IMR-90 (cell line): Measurements from ENCODE around the gene DTX3. TPM values are rescaled to one million over a fixed set of nuclear protein-coding genes. Genes with fewer than 3 reads are reported as not detected.

Source experiments
- ATAC-seq: fragments of 200-7000 bp; cut with Tn5 transposase; 2 replicates; pipeline ENCODE4 v1.9.1; 2020; ENCODE audit warnings: low read depth, mild to moderate bottlenecking, moderate library complexity
- BruUV-seq: library from RNA; stranded (reverse); fragments of 400-500 nt; replicated peaks from 2 replicates; lab custom pipeline; 2021; lab: Mats Ljungman, UMichigan
- CTCF ChIA-PET: fragments of 300-600 bp; formaldehyde crosslinking; extraction: SDS; loops from one replicate; lab custom pipeline; 2021; ENCODE audit warnings: antibody characterized with exemption; lab: Yijun Ruan, JAX
- POLR2A ChIA-PET: fragments of 300-600 bp; sonication (Branson Sonifier 250); formaldehyde crosslinking; loops from one replicate; lab custom pipeline; 2022; ENCODE audit warnings: antibody characterized with exemption; ENCODE audit not compliant: unreplicated experiment; lab: Charles Lee
- DNase-seq: peaks from one replicate; pipeline ENCODE4 v3.0.0; 2013
- H2AFZ ChIP-seq: replicated peaks from 2 replicates; pipeline ENCODE3; 2013; ENCODE audit warnings: low read length, mild to moderate bottlenecking; ENCODE audit not compliant: poor library complexity
- H2AK5ac ChIP-seq: 2 replicates; pipeline ENCODE4 v1.6.1; 2013; ENCODE audit warnings: low read depth, low read length, inconsistent platforms
- H2AK9ac ChIP-seq: replicated peaks from 2 replicates; pipeline ENCODE3; 2013; ENCODE audit warnings: mild to moderate bottlenecking, low read depth, low read length, moderate library complexity; ENCODE audit not compliant: poor library complexity
- H2BK120ac ChIP-seq: 2 replicates; pipeline ENCODE4 v1.6.1; 2013; ENCODE audit warnings: low read depth, low read length, inconsistent platforms
- H2BK15ac ChIP-seq: 3 replicates; pipeline ENCODE4 v1.6.1; 2013; ENCODE audit warnings: low read depth, low read length, inconsistent platforms
- H2BK20ac ChIP-seq: 2 replicates; pipeline ENCODE4 v1.6.1; 2013; ENCODE audit warnings: low read depth, mild to moderate bottlenecking, inconsistent platforms, low read length, moderate library complexity
- H2BK5ac ChIP-seq: 2 replicates; pipeline ENCODE4 v1.6.1; 2013; ENCODE audit warnings: mild to moderate bottlenecking, low read depth, low read length, inconsistent platforms; ENCODE audit not compliant: poor library complexity, severe bottlenecking
- H3K14ac ChIP-seq: replicated peaks from 2 replicates; pipeline ENCODE4 v1.6.1; 2013; ENCODE audit warnings: low read depth, low read length, inconsistent platforms
- H3K18ac ChIP-seq: 2 replicates; pipeline ENCODE4 v1.6.1; 2013; ENCODE audit warnings: low read depth, low read length, control low read depth
- H3K23ac ChIP-seq: 2 replicates; pipeline ENCODE4 v1.6.1; 2013; ENCODE audit warnings: low read depth, low read length, inconsistent platforms
- H3K27ac ChIP-seq: 2 replicates; pipeline ENCODE4 v1.5.1; 2013; ENCODE audit warnings: mild to moderate bottlenecking, control low read depth, low read length; ENCODE audit not compliant: insufficient read depth
- H3K27me3 ChIP-seq: 2 replicates; pipeline ENCODE4 v1.6.1; 2013; ENCODE audit warnings: low read length; ENCODE audit not compliant: control insufficient read depth, insufficient read depth
- H3K36me3 ChIP-seq: 2 replicates; pipeline ENCODE4 v1.6.1; 2013; ENCODE audit warnings: low read length, mixed read lengths; ENCODE audit not compliant: control insufficient read depth, insufficient read depth
- H3K4ac ChIP-seq: 2 replicates; pipeline ENCODE4 v1.6.1; 2013; ENCODE audit warnings: low read depth, low read length, inconsistent platforms
- H3K4me1 ChIP-seq: 2 replicates; pipeline ENCODE4 v1.6.1; 2013; ENCODE audit warnings: low read length, mixed read lengths; ENCODE audit not compliant: control insufficient read depth, insufficient read depth
- H3K4me2 ChIP-seq: 2 replicates; pipeline ENCODE4 v1.6.1; 2013; ENCODE audit warnings: low read depth, mild to moderate bottlenecking, control low read depth, low read length, moderate library complexity
- H3K4me3 ChIP-seq: 2 replicates; pipeline ENCODE4 v1.5.1; 2013; ENCODE audit warnings: low read depth, mild to moderate bottlenecking, control low read depth, low read length, moderate library complexity; ENCODE audit not compliant: insufficient read depth
- H3K56ac ChIP-seq: 2 replicates; pipeline ENCODE4 v1.6.1; 2013; ENCODE audit warnings: low read length, inconsistent platforms; ENCODE audit not compliant: insufficient read depth; ENCODE audit errors: extremely low read depth
- H3K79me1 ChIP-seq, 2 experiments: 2 replicates each; pipeline ENCODE4 v1.6.1; 2013; ENCODE audit warnings: low read length in 2 of 2, inconsistent platforms in 1 of 2, low read depth in 1 of 2
- H3K9ac ChIP-seq: 2 replicates; pipeline ENCODE4 v1.6.1; 2013; ENCODE audit warnings: low read depth, low read length, control low read depth
- H3K9me1 ChIP-seq: 2 replicates; pipeline ENCODE4 v1.6.1; 2013; ENCODE audit warnings: low read length, inconsistent platforms; ENCODE audit not compliant: insufficient read depth
- H3K9me3 ChIP-seq: 2 replicates; pipeline ENCODE4 v1.6.1; 2013; ENCODE audit warnings: low read length; ENCODE audit not compliant: control insufficient read depth, insufficient read depth
- H4K20me1 ChIP-seq: 2 replicates; pipeline ENCODE4 v1.6.1; 2013; ENCODE audit warnings: low read length, inconsistent platforms; ENCODE audit not compliant: insufficient read depth
- H4K5ac ChIP-seq: 2 replicates; pipeline ENCODE4 v1.6.1; 2013; ENCODE audit warnings: mild to moderate bottlenecking, low read depth, low read length, control low read depth
- H4K8ac ChIP-seq, 2 experiments: 2 replicates each; pipeline ENCODE4 v1.6.1; 2013; ENCODE audit warnings: low read depth in 2 of 2, low read length in 2 of 2, control low read depth in 1 of 2, inconsistent platforms in 1 of 2
- H4K91ac ChIP-seq: 2 replicates; pipeline ENCODE4 v1.6.1; 2013; ENCODE audit warnings: low read depth, low read length, inconsistent platforms; ENCODE audit not compliant: insufficient read depth
- BHLHE40 ChIP-seq: fragments of 150-350 bp; IDR thresholded peaks from 2 replicates; pipeline ENCODE4 v1.6.1; 2016; ENCODE audit warnings: mild to moderate bottlenecking, low read depth, low read length
- CEBPB ChIP-seq: IDR thresholded peaks from 2 replicates; pipeline ENCODE4 v1.6.1; 2012; ENCODE audit warnings: low read depth, low read length, improper control_type of control experiment
- CHD1 ChIP-seq: IDR thresholded peaks from 2 replicates; pipeline ENCODE4 v1.6.1; 2012; ENCODE audit warnings: low read depth, low read length, improper control_type of control experiment
- FOS ChIP-seq: fragments of 150-350 bp; IDR thresholded peaks from 2 replicates; pipeline ENCODE4 v1.6.1; 2016; ENCODE audit warnings: low read depth, low read length
- MAFK ChIP-seq: IDR thresholded peaks from 2 replicates; pipeline ENCODE4 v1.6.1; 2012; ENCODE audit warnings: low read depth, low read length, improper control_type of control experiment
- MAZ ChIP-seq: IDR thresholded peaks from 2 replicates; pipeline ENCODE4 v1.6.1; 2012; ENCODE audit warnings: low read depth, mild to moderate bottlenecking, low read length, improper control_type of control experiment, moderate library complexity, borderline replicate concordance
- MXI1 ChIP-seq: IDR thresholded peaks from 2 replicates; pipeline ENCODE4 v1.6.1; 2012; ENCODE audit warnings: low read depth, mild to moderate bottlenecking, low read length, moderate library complexity, borderline replicate concordance
- NFE2L2 ChIP-seq: fragments of 150-350 bp; IDR thresholded peaks from 2 replicates; pipeline ENCODE4 v1.6.1; 2016; ENCODE audit warnings: low read depth, mild to moderate bottlenecking, low read length
- POLR2A ChIP-seq: IDR thresholded peaks from 2 replicates; pipeline ENCODE4 v1.6.1; 2012; ENCODE audit warnings: mild to moderate bottlenecking, low read depth, low read length
- RAD21 ChIP-seq: IDR thresholded peaks from 2 replicates; pipeline ENCODE4 v1.6.1; 2012; ENCODE audit warnings: low read length, improper control_type of control experiment
- RCOR1 ChIP-seq: IDR thresholded peaks from 2 replicates; pipeline ENCODE4 v1.6.1; 2012; ENCODE audit warnings: mild to moderate bottlenecking, low read length, improper control_type of control experiment; ENCODE audit not compliant: insufficient replicate concordance
- RFX5 ChIP-seq: IDR thresholded peaks from 2 replicates; pipeline ENCODE4 v1.8.0; 2012; ENCODE audit warnings: low read depth, mild to moderate bottlenecking, low read length, moderate library complexity
- SMC3 ChIP-seq: fragments of 150-350 bp; IDR thresholded peaks from 2 replicates; pipeline ENCODE4 v1.6.1; 2016; ENCODE audit warnings: low read depth, mild to moderate bottlenecking, antibody characterized with exemption, low read length, moderate library complexity
- WGBS, 2 experiments: methylation state at CpG; one replicate each; pipeline versions ENCODE4 v1.1.5 to v1.1.7; 2013; ENCODE audit warnings: missing lambda C conversion rate in 2 of 2; ENCODE audit not compliant: insufficient read length in 1 of 2; ENCODE audit errors: extremely low coverage in 2 of 2; 5-methylcytosine and 5-hydroxymethylcytosine counted together
- dilution Hi-C: fragments of 300-500 bp; cut with HindIII; formaldehyde crosslinking; loops from one replicate; pipeline ENCODE4 v1.14.3; 2018; ENCODE audit warnings: low sequenced_read_pairs; ENCODE audit not compliant: unreplicated experiment
- in situ Hi-C: fragments of 300-500 bp; cut with MboI; formaldehyde crosslinking; loops from 3 replicates; pipeline ENCODE4 v1.14.3; 2019; ENCODE audit warnings: low sequenced_read_pairs, inconsistent platforms, mixed read lengths
- intact Hi-C: fragments of 100-400 bp; cut with micrococcal nuclease; formaldehyde crosslinking; loops from 2 replicates; pipeline ENCODE4 v1.10.0; 2022
- polyA plus RNA-seq, 3 experiments: library from polyadenylated mRNA; depleted of rRNA; stranded (reverse); fragments of >200 nt; gene quantifications; 2 replicates each; pipeline ENCODE4 v1.2.3, GENCODE V29; 2012; ENCODE audit warnings: low replicate concordance in 1 of 3
- total RNA-seq: library from RNA; depleted of rRNA; stranded (reverse); fragments of >200 nt; gene quantifications from 2 replicates; pipeline ENCODE4 v1.2.3, GENCODE V29; 2012
- TF ChIP-seq, protein P1 (sequence below): fragments of 150-350 bp; IDR thresholded peaks from 2 replicates; pipeline ENCODE4 v1.6.1; 2017; ENCODE audit warnings: mild to moderate bottlenecking, antibody characterized with exemption, low read length, low read depth
- TF ChIP-seq, protein P2 (sequence below): conservative IDR thresholded peaks from 2 replicates; pipeline ENCODE4 v1.5.1; 2012; ENCODE audit warnings: mild to moderate bottlenecking, low read depth, low read length, improper control_type of control experiment
- TF ChIP-seq, protein P3 (sequence below): fragments of 150-350 bp; IDR thresholded peaks from 2 replicates; pipeline ENCODE4 v1.6.1; 2016; ENCODE audit warnings: low read depth, mild to moderate bottlenecking, low read length, moderate library complexity, borderline replicate concordance

The DTX3 gene
- total and polyA plus RNA-seq, 2 of the 4 experiments (the other 2 are of a cell fraction) = 2.9 to 14.6 TPM

DNA sequence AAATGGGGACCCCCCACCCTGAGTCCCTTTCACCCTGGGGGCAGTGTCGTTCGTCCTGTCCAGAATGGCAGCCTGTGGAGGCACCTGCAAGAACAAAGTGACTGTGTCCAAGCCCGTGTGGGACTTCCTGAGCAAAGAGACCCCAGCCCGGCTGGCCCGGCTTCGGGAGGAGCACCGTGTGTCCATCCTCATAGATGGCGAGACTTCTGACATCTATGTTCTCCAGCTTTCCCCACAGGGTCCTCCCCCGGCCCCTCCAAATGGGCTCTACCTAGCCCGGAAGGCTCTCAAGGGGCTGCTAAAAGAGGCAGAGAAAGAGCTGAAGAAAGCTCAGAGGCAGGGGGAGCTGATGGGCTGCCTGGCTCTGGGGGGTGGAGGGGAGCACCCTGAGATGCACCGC lies 2.2 kb downstream of the DTX3 start:
- POLR2A ChIA-PET = no interaction called here
- ATAC-seq (no peak), DNase-seq (no peak)
- no peak overlapping the region for H2AK9ac ChIP-seq
- H3K9ac ChIP-seq = no peak overlapping the region
- dilution Hi-C loops (no loop called here), in situ Hi-C loops (no loop called here), intact Hi-C loops (no loop called here)
- H2BK15ac ChIP-seq = no peak overlapping the region
- no peak overlapping the region for H3K27ac ChIP-seq
- no peak overlapping the region for H3K4me3 ChIP-seq
- no peak overlapping the region for H2BK5ac ChIP-seq
- H4K5ac ChIP-seq = no peak overlapping the region
- no peak overlapping the region for H4K91ac ChIP-seq
- no peak overlapping the region for H3K14ac ChIP-seq
- H3K4me2 ChIP-seq = no peak overlapping the region
- no peak overlapping the region for H2BK120ac ChIP-seq
- H3K27me3 ChIP-seq = no peaks in the 10 kb centered on the region
- H3K9me3 ChIP-seq = no peaks in the 10 kb centered on the region
- no peak overlapping the region for H3K56ac ChIP-seq
- H3K18ac ChIP-seq = no peak overlapping the region
- no peaks in the 10 kb centered on the region for H4K20me1 ChIP-seq
- no peak overlapping the region for H2AK5ac ChIP-seq
- peaks cover 9 to 20% of the 10 kb centered on the region in 2 experiments for H3K79me1 ChIP-seq
- peaks cover 15% of the 10 kb centered on the region for H3K4me1 ChIP-seq
- H2BK20ac ChIP-seq = no peak overlapping the region
- no peak overlapping the region for H2AFZ ChIP-seq
- H3K36me3 ChIP-seq = peaks cover 9% of the 10 kb centered on the region; the same call in 1 of the 2 replicates
- CTCF ChIA-PET = no interaction called here
- H3K23ac ChIP-seq = no peak overlapping the region
- H4K8ac ChIP-seq = no peak overlapping the region
- TF ChIP-seq RAD21 = no peak
- no peak for TF ChIP-seq SMC3
- TF ChIP-seq MXI1 = no peak
- TF ChIP-seq FOS = no peak
- no peak for TF ChIP-seq CHD1
- TF ChIP-seq, protein P1, sequence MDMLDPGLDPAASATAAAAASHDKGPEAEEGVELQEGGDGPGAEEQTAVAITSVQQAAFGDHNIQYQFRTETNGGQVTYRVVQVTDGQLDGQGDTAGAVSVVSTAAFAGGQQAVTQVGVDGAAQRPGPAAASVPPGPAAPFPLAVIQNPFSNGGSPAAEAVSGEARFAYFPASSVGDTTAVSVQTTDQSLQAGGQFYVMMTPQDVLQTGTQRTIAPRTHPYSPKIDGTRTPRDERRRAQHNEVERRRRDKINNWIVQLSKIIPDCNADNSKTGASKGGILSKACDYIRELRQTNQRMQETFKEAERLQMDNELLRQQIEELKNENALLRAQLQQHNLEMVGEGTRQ = no peak
- no peak for TF ChIP-seq CEBPB
- TF ChIP-seq BHLHE40 = no peak
- TF ChIP-seq, protein P2, sequence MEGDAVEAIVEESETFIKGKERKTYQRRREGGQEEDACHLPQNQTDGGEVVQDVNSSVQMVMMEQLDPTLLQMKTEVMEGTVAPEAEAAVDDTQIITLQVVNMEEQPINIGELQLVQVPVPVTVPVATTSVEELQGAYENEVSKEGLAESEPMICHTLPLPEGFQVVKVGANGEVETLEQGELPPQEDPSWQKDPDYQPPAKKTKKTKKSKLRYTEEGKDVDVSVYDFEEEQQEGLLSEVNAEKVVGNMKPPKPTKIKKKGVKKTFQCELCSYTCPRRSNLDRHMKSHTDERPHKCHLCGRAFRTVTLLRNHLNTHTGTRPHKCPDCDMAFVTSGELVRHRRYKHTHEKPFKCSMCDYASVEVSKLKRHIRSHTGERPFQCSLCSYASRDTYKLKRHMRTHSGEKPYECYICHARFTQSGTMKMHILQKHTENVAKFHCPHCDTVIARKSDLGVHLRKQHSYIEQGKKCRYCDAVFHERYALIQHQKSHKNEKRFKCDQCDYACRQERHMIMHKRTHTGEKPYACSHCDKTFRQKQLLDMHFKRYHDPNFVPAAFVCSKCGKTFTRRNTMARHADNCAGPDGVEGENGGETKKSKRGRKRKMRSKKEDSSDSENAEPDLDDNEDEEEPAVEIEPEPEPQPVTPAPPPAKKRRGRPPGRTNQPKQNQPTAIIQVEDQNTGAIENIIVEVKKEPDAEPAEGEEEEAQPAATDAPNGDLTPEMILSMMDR = no peak
- no peak for TF ChIP-seq RCOR1
- TF ChIP-seq RFX5 = no peak
- TF ChIP-seq, protein P3, sequence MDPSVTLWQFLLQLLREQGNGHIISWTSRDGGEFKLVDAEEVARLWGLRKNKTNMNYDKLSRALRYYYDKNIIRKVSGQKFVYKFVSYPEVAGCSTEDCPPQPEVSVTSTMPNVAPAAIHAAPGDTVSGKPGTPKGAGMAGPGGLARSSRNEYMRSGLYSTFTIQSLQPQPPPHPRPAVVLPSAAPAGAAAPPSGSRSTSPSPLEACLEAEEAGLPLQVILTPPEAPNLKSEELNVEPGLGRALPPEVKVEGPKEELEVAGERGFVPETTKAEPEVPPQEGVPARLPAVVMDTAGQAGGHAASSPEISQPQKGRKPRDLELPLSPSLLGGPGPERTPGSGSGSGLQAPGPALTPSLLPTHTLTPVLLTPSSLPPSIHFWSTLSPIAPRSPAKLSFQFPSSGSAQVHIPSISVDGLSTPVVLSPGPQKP = no peak
- no peak for TF ChIP-seq MAFK
- no peak for TF ChIP-seq NFE2L2
- no peak for TF ChIP-seq POLR2A
- TF ChIP-seq MAZ = no peak
- H3K9me1 ChIP-seq = peaks cover 18% of the 10 kb centered on the region; the same call in 1 of the 2 replicates
- H3K4ac ChIP-seq = no peak overlapping the region
- BruUV-seq = no TSS peak
- WGBS, 2 experiments = 100% methylated on average over 2 of the region's 11 CpGs; no CpG with 5 or more reads in 1 of the 2 experiments
